HFF-Myc (cell line): Measurements from ENCODE around the gene KDM4B.
A peak's percentile ranks its signal among the peaks of the same experiment; 100 is the strongest.

ENCODE experiments used
- DNase-seq: peaks from one replicate; pipeline ENCODE4 v3.0.0-alpha.2; 2011; ENCODE audit warnings: low read depth; ENCODE audit errors: extremely low read depth
- H3K4me3 ChIP-seq: replicated peaks from 2 replicates; pipeline ENCODE4 v1.5.1; 2011; ENCODE audit warnings: low read depth, mild to moderate bottlenecking, control low read depth, low read length
- TF ChIP-seq, protein P1 (sequence below): IDR thresholded peaks from 2 replicates; pipeline ENCODE4 v1.5.1; 2012; ENCODE audit warnings: mild to moderate bottlenecking, low read depth, low read length, control low read depth; ENCODE audit errors: missing control alignments

KDM4B gene

DNA sequence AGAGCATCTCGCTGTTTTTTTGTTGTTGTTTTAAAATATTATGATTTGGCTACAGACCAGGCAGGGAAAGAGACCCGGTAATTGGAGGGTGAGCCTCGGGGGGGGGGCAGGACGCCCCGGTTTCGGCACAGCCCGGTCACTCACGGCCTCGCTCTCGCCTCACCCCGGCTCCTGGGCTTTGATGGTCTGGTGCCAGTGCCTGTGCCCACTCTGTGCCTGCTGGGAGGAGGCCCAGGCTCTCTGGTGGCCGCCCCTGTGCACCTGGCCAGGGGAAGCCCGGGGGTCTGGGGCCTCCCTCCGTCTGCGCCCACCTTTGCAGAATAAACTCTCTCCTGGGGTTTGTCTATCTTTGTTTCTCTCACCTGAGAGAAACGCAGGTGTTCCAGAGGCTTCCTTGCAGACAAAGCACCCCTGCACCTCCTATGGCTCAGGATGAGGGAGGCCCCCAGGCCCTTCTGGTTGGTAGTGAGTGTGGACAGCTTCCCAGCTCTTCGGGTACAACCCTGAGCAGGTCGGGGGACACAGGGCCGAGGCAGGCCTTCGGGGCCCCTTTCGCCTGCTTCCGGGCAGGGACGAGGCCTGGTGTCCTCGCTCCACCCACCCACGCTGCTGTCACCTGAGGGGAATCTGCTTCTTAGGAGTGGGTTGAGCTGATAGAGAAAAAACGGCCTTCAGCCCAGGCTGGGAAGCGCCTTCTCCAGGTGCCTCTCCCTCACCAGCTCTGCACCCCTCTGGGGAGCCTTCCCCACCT lies 183.3 kb downstream of the KDM4B start:
- TF ChIP-seq, protein P1, sequence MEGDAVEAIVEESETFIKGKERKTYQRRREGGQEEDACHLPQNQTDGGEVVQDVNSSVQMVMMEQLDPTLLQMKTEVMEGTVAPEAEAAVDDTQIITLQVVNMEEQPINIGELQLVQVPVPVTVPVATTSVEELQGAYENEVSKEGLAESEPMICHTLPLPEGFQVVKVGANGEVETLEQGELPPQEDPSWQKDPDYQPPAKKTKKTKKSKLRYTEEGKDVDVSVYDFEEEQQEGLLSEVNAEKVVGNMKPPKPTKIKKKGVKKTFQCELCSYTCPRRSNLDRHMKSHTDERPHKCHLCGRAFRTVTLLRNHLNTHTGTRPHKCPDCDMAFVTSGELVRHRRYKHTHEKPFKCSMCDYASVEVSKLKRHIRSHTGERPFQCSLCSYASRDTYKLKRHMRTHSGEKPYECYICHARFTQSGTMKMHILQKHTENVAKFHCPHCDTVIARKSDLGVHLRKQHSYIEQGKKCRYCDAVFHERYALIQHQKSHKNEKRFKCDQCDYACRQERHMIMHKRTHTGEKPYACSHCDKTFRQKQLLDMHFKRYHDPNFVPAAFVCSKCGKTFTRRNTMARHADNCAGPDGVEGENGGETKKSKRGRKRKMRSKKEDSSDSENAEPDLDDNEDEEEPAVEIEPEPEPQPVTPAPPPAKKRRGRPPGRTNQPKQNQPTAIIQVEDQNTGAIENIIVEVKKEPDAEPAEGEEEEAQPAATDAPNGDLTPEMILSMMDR, result no peak
- H3K4me3 ChIP-seq, result no peak overlapping the region
- DNase-seq, result no peak

DNA sequence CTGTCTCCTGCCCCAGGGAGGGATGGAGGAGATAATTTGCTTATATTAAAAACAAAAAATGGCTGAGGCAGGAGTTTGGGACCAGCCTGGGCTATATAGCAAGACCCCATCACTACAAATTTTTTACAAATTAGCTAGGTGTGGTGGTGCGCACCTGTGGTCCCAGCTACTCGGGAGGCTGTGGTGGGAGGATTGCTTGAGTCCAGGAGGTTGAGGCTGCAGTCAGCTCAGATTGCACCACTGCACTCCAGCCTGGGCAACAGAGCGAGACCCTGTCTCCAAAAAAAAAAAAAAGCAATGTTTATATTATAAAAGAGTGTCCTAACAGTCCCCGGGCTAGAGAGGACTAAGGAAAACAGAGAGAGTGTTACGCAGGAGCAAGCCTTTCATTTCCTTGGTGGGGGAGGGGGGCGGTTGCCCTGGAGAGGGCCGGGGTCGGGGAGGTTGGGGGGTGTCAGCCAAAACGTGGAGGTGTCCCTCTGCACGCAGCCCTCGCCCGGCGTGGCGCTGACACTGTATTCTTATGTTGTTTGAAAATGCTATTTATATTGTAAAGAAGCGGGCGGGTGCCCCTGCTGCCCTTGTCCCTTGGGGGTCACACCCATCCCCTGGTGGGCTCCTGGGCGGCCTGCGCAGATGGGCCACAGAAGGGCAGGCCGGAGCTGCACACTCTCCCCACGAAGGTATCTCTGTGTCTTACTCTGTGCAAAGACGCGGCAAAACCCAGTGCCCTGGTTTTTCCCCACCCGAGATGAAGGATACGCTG lies 184.0 kb downstream of the KDM4B start:
- DNase-seq, result no peak
- no peak overlapping the region for H3K4me3 ChIP-seq
- TF ChIP-seq, protein P1, result no peak

- TF ChIP-seq, protein P1, result no peak
- H3K4me3 ChIP-seq, result no peak overlapping the region
- DNase-seq, result no peak
These were observed 184.8 kb downstream of the KDM4B start for GRCh38 chr19:5153601-5154128.

- DNase-seq, result no peak
These were observed 185.4 kb downstream of the KDM4B start for GRCh38 chr19:5154129-5154798.

DNA sequence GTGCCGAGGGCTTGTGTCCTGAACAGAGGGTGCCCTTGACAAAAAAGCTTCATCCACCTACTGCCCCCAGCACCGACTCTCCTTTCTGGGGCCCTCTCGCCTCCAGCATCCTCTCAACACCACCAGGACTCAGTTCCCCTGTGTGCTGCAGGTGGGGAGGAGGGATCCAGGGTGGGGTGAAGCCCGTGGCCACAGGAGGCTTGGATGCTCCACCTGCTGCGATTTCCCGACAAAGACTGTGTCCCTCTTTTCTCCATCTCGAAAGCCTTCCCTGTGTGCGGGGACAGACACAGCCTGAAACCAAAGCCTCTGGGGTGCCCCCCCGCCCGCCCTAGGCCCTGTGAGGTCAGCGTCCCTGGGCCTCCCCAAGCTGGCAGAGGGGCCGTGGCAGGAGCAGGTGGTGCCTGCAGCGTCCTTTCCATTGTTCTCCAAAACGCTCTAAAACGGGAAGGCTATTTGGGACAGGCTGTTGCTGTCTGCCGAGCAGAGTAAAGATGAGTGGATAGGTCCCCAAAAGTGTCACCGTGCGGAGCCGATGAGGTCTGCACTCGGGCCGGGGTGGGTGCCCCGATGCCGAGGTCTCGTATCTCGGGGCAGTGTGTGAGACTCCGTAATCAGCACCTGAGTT lies 186.0 kb downstream of the KDM4B start:
- H3K4me3 ChIP-seq, result no peak overlapping the region
- TF ChIP-seq, protein P1, result no peak
- no peak for DNase-seq

More at GRCh38 chr19:5154129-5154798, 185.4 kb downstream of the KDM4B start:
- H3K4me3 ChIP-seq, result no peak overlapping the region
- TF ChIP-seq, protein P1, result peak; percentile 55

GRCh38 chr19:5155586-5156210 lies 186.8 kb downstream of the KDM4B start:
- no peak for DNase-seq
- TF ChIP-seq, protein P1, result no peak
- H3K4me3 ChIP-seq, result no peak overlapping the region
